GM12801 (cell line): ENCODE results near the gene GNA12.

ENCODE experiments used
- CTCF ChIP-seq: IDR thresholded peaks from one replicate; pipeline ENCODE4 v1.5.1; 2011; ENCODE audit warnings: control low read depth; ENCODE audit not compliant: insufficient read length; ENCODE audit errors: extremely low read depth

GNA12 gene

DNA sequence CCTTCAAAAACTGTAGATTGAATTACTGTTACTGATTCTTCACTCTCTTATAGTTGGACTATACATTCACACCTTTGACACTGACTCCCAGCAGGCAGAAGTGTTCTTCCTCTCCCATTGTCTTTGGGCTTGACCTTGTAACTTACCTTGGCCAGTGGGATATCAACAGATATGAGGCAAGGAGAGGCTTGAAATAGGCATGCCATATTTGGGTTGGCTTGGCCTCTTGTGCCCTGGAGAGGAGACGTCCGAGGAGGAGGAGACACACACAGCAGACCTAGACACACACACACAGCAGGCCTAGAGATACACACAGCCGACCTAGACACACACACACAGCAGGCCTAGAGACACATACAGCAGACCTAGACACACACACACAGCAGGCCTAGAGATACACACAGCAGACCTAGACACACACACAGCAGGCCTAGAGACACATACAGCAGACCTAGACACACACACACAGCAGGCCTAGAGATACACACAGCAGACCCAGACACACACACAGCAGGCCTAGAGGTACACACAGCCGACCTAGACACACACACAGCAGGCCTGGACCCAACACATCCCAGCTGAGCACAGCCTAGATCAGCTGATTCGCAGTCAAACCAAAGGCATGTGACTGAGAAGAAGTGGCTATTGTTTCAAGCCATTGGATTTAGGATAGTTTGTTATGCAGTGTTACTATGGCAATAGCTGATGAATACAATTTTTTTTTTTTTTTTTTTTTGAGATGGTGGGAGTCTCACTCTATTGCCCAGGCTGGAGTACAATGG lies 12.5 kb upstream of the GNA12 start:
- no peak for TF ChIP-seq CTCF

- no peak for TF ChIP-seq CTCF
Observed at GRCh38 chr7:2855386-2855785, 11.3 kb upstream of the GNA12 start.

DNA sequence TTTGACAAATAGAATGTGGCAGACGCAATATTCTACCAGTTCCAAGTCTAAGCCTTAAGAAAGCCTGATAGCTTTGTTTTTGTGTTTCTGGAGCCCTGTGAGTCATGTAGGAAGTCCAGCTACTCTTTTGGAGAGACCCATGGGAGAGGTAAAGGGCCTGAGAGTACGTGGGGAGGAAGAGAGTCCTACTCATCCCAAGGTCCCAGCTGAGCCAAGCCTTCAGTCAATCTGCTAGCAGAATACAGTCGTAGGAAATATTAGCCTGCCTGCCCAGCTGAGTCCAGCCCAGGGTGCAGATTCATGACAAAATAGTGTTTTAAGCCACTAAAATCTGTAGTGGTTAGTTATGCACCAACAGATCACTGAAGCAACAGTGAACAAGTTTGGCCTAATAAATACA lies 9.0 kb upstream of the GNA12 start:
- no peak for TF ChIP-seq CTCF

GRCh38 chr7:2851497-2851896 lies 7.4 kb upstream of the GNA12 start:
- no peak for TF ChIP-seq CTCF

- no peak for TF ChIP-seq CTCF
Observed at GRCh38 chr7:2849941-2850766, 6.0 kb upstream of the GNA12 start.

- TF ChIP-seq CTCF = no peak
Observed at GRCh38 chr7:2845034-2845592, 1.0 kb upstream of the GNA12 start.

GRCh38 chr7:2843711-2844152 lies 376 bp downstream of the GNA12 start:
- TF ChIP-seq CTCF = no peak
